Mesenchymal stem cell (in vitro differentiated cells and primary cell): ENCODE measurements around the gene GPHA2.
A peak's percentile ranks its signal among the peaks of the same experiment; 100 is the strongest.

Experiments
- DNase-seq: peaks from one replicate; pipeline ENCODE4 v3.0.0-alpha.2; 2013
- H2AFZ ChIP-seq: one replicate; pipeline ENCODE4 v1.6.1; 2013; ENCODE audit warnings: low read depth, mild to moderate bottlenecking, control low read depth, inconsistent platforms, low read length, moderate library complexity
- H2AK5ac ChIP-seq: 2 replicates; pipeline ENCODE4 v1.6.1; 2013; ENCODE audit warnings: low read length, moderate library complexity, mild to moderate bottlenecking, inconsistent platforms; ENCODE audit not compliant: severe bottlenecking
- H2BK120ac ChIP-seq: one replicate; pipeline ENCODE4 v1.6.1; 2013; ENCODE audit warnings: low read depth, mild to moderate bottlenecking, inconsistent platforms, low read length, moderate library complexity
- H2BK12ac ChIP-seq, 2 experiments: one replicate each; pipeline ENCODE4 v1.6.1; 2013; ENCODE audit warnings: inconsistent platforms in 2 of 2, low read length in 2 of 2, mild to moderate bottlenecking in 2 of 2, moderate library complexity in 2 of 2, control low read depth in 1 of 2
- H2BK15ac ChIP-seq: one replicate; pipeline ENCODE4 v1.6.1; 2013; ENCODE audit warnings: mild to moderate bottlenecking, low read depth, inconsistent platforms; ENCODE audit not compliant: poor library complexity, severe bottlenecking
- H2BK5ac ChIP-seq: 2 replicates; pipeline ENCODE4 v1.6.1; 2013; ENCODE audit warnings: low read depth, mild to moderate bottlenecking, low read length, control low read depth, inconsistent platforms; ENCODE audit not compliant: poor library complexity, severe bottlenecking
- H3K14ac ChIP-seq, 2 experiments: one replicate each; pipeline ENCODE4 v1.6.1; 2013; ENCODE audit warnings: inconsistent platforms in 2 of 2, low read length in 2 of 2, control low read depth in 1 of 2, mild to moderate bottlenecking in 1 of 2, moderate library complexity in 1 of 2
- H3K18ac ChIP-seq, 2 experiments: one replicate each; pipeline ENCODE4 v1.6.1; 2013; ENCODE audit warnings: inconsistent platforms in 2 of 2, low read length in 2 of 2, control low read depth in 1 of 2, low read depth in 1 of 2, mild to moderate bottlenecking in 1 of 2
- H3K23ac ChIP-seq, 2 experiments: one replicate each; pipeline ENCODE4 v1.6.1; 2013; ENCODE audit warnings: inconsistent platforms in 2 of 2, low read length in 2 of 2, mild to moderate bottlenecking in 2 of 2, moderate library complexity in 2 of 2, control low read depth in 1 of 2
- H3K27ac ChIP-seq: 2 replicates; pipeline ENCODE4 v1.5.1; 2013; ENCODE audit warnings: mild to moderate bottlenecking, moderate library complexity, low read length, control low read depth, inconsistent platforms; ENCODE audit not compliant: poor library complexity, severe bottlenecking
- H3K27me3 ChIP-seq, 2 experiments: 2 replicates each; pipeline versions ENCODE4 v1.6.1 to v1.7.0; 2013; ENCODE audit warnings: low read length in 2 of 2, mild to moderate bottlenecking in 2 of 2, moderate library complexity in 2 of 2, control low read depth in 1 of 2, inconsistent platforms in 1 of 2; ENCODE audit not compliant: control insufficient read depth in 1 of 2, insufficient read depth in 1 of 2
- H3K36me3 ChIP-seq, 2 experiments: 2 replicates each; pipeline versions ENCODE4 v1.6.1 to v1.7.0; 2013; ENCODE audit warnings: low read length in 2 of 2, control low read depth in 1 of 2, inconsistent platforms in 1 of 2, low read depth in 1 of 2, mild to moderate bottlenecking in 1 of 2; ENCODE audit not compliant: insufficient read depth in 2 of 2, control insufficient read depth in 1 of 2
- H3K4ac ChIP-seq, 2 experiments: one replicate each; pipeline ENCODE4 v1.6.1; 2013; ENCODE audit warnings: inconsistent platforms in 2 of 2, low read length in 2 of 2, mild to moderate bottlenecking in 2 of 2, moderate library complexity in 2 of 2, control low read depth in 1 of 2, low read depth in 1 of 2
- H3K4me1 ChIP-seq: 2 replicates; pipeline ENCODE4 v1.6.1; 2013; ENCODE audit warnings: low read depth, low read length, control low read depth; ENCODE audit not compliant: control insufficient read depth, insufficient read depth
- H3K4me2 ChIP-seq: 2 replicates; pipeline ENCODE4 v1.6.1; 2013; ENCODE audit warnings: low read length, mild to moderate bottlenecking, inconsistent platforms; ENCODE audit not compliant: poor library complexity, severe bottlenecking
- H3K4me3 ChIP-seq, 2 experiments: 2 replicates each; pipeline versions ENCODE4 v1.5.1 to v1.7.0; 2013; ENCODE audit warnings: low read length in 2 of 2, mild to moderate bottlenecking in 2 of 2, control low read depth in 1 of 2, low read depth in 1 of 2; ENCODE audit not compliant: insufficient read depth in 1 of 2
- H3K79me1 ChIP-seq: replicated peaks from 2 replicates; pipeline ENCODE4 v1.6.1; 2013; ENCODE audit warnings: mild to moderate bottlenecking, control low read depth, low read length, inconsistent platforms; ENCODE audit not compliant: poor library complexity, severe bottlenecking
- H3K9ac ChIP-seq: 2 replicates; pipeline ENCODE4 v1.7.0; 2013; ENCODE audit warnings: mild to moderate bottlenecking, low read length, moderate library complexity
- H3K9me3 ChIP-seq: 2 replicates; pipeline ENCODE4 v1.7.0; 2013; ENCODE audit warnings: mild to moderate bottlenecking, low read length; ENCODE audit not compliant: control insufficient read depth
- H4K8ac ChIP-seq: one replicate; pipeline ENCODE4 v1.6.1; 2013; ENCODE audit warnings: inconsistent platforms, mild to moderate bottlenecking, low read length, moderate library complexity
- H4K91ac ChIP-seq: one replicate; pipeline ENCODE4 v1.6.1; 2013; ENCODE audit warnings: mild to moderate bottlenecking, low read length, inconsistent platforms
- WGBS: methylation state at CpG from one replicate; pipeline ENCODE4 v1.1.7; 2013; ENCODE audit warnings: mixed read lengths; 5-methylcytosine and 5-hydroxymethylcytosine counted together

The GPHA2 gene

GRCh38 chr11:64951529-64951928 is 15.8 kb upstream of the GPHA2 start:
- no peak for DNase-seq
- peaks cover 25 to 26% of the 10 kb centered on the region in 2 experiments for H3K27me3 ChIP-seq
- H3K4ac ChIP-seq, result no peak overlapping the region
- no peak overlapping the region for H2BK5ac ChIP-seq
- H3K18ac ChIP-seq, result no peak overlapping the region
- no peaks in the 10 kb centered on the region for H3K36me3 ChIP-seq
- no peak overlapping the region for H3K14ac ChIP-seq
- no peaks in the 10 kb centered on the region for H3K79me1 ChIP-seq
- H2AK5ac ChIP-seq, result no peak overlapping the region
- H2BK12ac ChIP-seq, result no peak overlapping the region
- H4K91ac ChIP-seq, result no peak overlapping the region
- H3K4me2 ChIP-seq, result no peak overlapping the region
- no peak overlapping the region for H3K23ac ChIP-seq
- no peak overlapping the region for H3K4me3 ChIP-seq
- H4K8ac ChIP-seq, result no peak overlapping the region
- peaks cover 2% of the 10 kb centered on the region for H3K4me1 ChIP-seq
- H2AFZ ChIP-seq, result no peak overlapping the region
- no peak overlapping the region for H3K27ac ChIP-seq
- H3K9me3 ChIP-seq, result no peaks in the 10 kb centered on the region
- no peak overlapping the region for H2BK120ac ChIP-seq
- no peak overlapping the region for H2BK15ac ChIP-seq
- H3K9ac ChIP-seq, result no peak overlapping the region
- no CpG with 5 or more reads among the region's 4 CpGs for WGBS

- Histone ChIP-seq H2BK5ac (no peak overlapping the region), H2BK120ac (no peak overlapping the region), H3K9me3 (no peaks in the 10 kb centered on the region), H3K4me1 (peaks cover 2% of the 10 kb centered on the region), H2BK12ac (no peak overlapping the region), H3K4me2 (no peak overlapping the region), H3K14ac (peak overlapping the region in 1 of 2 experiments; percentile 62), H3K23ac (no peak overlapping the region), H3K9ac (no peak overlapping the region), H2BK15ac (no peak overlapping the region), H2AFZ (no peak overlapping the region), H4K8ac (no peak overlapping the region), H3K79me1 (no peaks in the 10 kb centered on the region), H3K18ac (no peak overlapping the region), H4K91ac (no peak overlapping the region), H3K36me3 (no peaks in the 10 kb centered on the region), H3K27me3 (peaks cover 20 to 44% of the 10 kb centered on the region in 2 experiments), H2AK5ac (no peak overlapping the region), H3K4me3 (no peak overlapping the region), H3K27ac (no peak overlapping the region), H3K4ac (no peak overlapping the region)
- 59% methylated on average over 5 of the region's 5 CpGs for WGBS
- DNase-seq, result no peak
Measured at GRCh38 chr11:64947208-64947814, 11.6 kb upstream of the GPHA2 start.

GRCh38 chr11:64936539-64936938 is 846 bp upstream of the GPHA2 start:
- no peak overlapping the region for H2BK12ac ChIP-seq
- no peak overlapping the region for H2BK120ac ChIP-seq
- H3K9ac ChIP-seq, result no peak overlapping the region
- no peak overlapping the region for H3K23ac ChIP-seq
- WGBS, result 55% methylated on average over 4 of the region's 4 CpGs
- no peaks in the 10 kb centered on the region for H3K79me1 ChIP-seq
- no peaks in the 10 kb centered on the region for H3K9me3 ChIP-seq
- no peak overlapping the region for H3K4me2 ChIP-seq
- H3K36me3 ChIP-seq, result peaks cover 33 to 37% of the 10 kb centered on the region in 2 experiments
- H2BK5ac ChIP-seq, result no peak overlapping the region
- no peak overlapping the region for H2BK15ac ChIP-seq
- H3K4ac ChIP-seq, result no peak overlapping the region
- DNase-seq, result no peak
- H2AK5ac ChIP-seq, result no peak overlapping the region
- peaks cover under 1 to 27% of the 10 kb centered on the region in 2 experiments for H3K27me3 ChIP-seq
- peaks cover 10% of the 10 kb centered on the region for H3K4me1 ChIP-seq
- no peak overlapping the region for H3K14ac ChIP-seq
- H2AFZ ChIP-seq, result no peak overlapping the region
- H3K27ac ChIP-seq, result no peak overlapping the region
- H3K4me3 ChIP-seq, result no peak overlapping the region
- H4K8ac ChIP-seq, result no peak overlapping the region
- H4K91ac ChIP-seq, result no peak overlapping the region
- no peak overlapping the region for H3K18ac ChIP-seq

- no peak overlapping the region for H3K18ac ChIP-seq
- H2BK120ac ChIP-seq, result no peak overlapping the region
- no peak overlapping the region for H3K9ac ChIP-seq
- no peak overlapping the region for H3K4ac ChIP-seq
- no peak overlapping the region for H3K23ac ChIP-seq
- no peak overlapping the region for H4K91ac ChIP-seq
- no peaks in the 10 kb centered on the region for H3K9me3 ChIP-seq
- H3K36me3 ChIP-seq, result peaks cover 50 to 53% of the 10 kb centered on the region in 2 experiments
- H3K4me2 ChIP-seq, result no peak overlapping the region
- no peak overlapping the region for H3K27ac ChIP-seq
- no peak overlapping the region for H2BK12ac ChIP-seq
- H2AK5ac ChIP-seq, result no peak overlapping the region
- H2BK15ac ChIP-seq, result no peak overlapping the region
- no peak overlapping the region for H2AFZ ChIP-seq
- DNase-seq, result no peak
- 91% methylated on average over 27 of the region's 27 CpGs for WGBS
- no peaks in the 10 kb centered on the region for H3K79me1 ChIP-seq
- H3K14ac ChIP-seq, result no peak overlapping the region
- H3K27me3 ChIP-seq, result peaks cover 0 to 18% of the 10 kb centered on the region in 2 experiments
- H4K8ac ChIP-seq, result no peak overlapping the region
- no peak overlapping the region for H3K4me3 ChIP-seq
- peaks cover 10% of the 10 kb centered on the region for H3K4me1 ChIP-seq
- H2BK5ac ChIP-seq, result no peak overlapping the region
Measured at GRCh38 chr11:64934682-64935358, 873 bp downstream of the GPHA2 start.
